Fibroblast of lung (primary cell): ENCODE data around the gene RAB1B.

Experiments
- CTCF ChIP-seq, 2 donors: IDR thresholded peaks in 1 of 2; conservative IDR thresholded peaks in 1 of 2; 1 replicate in 1 of 2; 2 replicates in 1 of 2; pipeline ENCODE4 v1.5.1; 2011 to 2012; ENCODE audit warnings: low read length in 2 of 2, control low read depth in 1 of 2, inconsistent platforms in 1 of 2, low read depth in 1 of 2, mild to moderate bottlenecking in 1 of 2
- EZH2 ChIP-seq: IDR thresholded peaks from 2 replicates; pipeline ENCODE4 v1.5.1; 2012; ENCODE audit warnings: low read length, control low read depth, mild to moderate bottlenecking; ENCODE audit errors: missing control alignments

GRCh38 chr11:66318600-66318970 lies 50.1 kb downstream of the RAB1B start:
- TF ChIP-seq EZH2 (no peak), CTCF (conservative IDR thresholded peaks at IDR 0.05 in 1 of 2, IDR thresholded peaks at IDR 0.05 in 1 of 2; ENCODE audit: low read depth in 1 of 2, low read length in 2 of 2) (no peak)
